H1 (cell line): ENCODE measurements around the gene APOL2.

ENCODE experiments used
- CBX5 ChIP-seq: fragments of 300-800, 300-1000 bp; sonication (generic); IDR thresholded peaks from 2 replicates; pipeline ENCODE4 v1.7.1; 2016; ENCODE audit warnings: antibody characterized with exemption, low read length, low read depth
- CTCF ChIP-seq, 3 experiments: IDR thresholded peaks; 1 replicate in 2 of 3; 2 replicates in 1 of 3; pipeline versions ENCODE4 v1.5.1 to v1.6.1; 2011; ENCODE audit warnings: low read length in 3 of 3, mild to moderate bottlenecking in 3 of 3, inconsistent platforms in 2 of 3, low read depth in 1 of 3, moderate library complexity in 1 of 3; ENCODE audit not compliant: insufficient read depth in 1 of 3; ENCODE audit errors: control extremely low read depth in 1 of 3
- EP300 ChIP-seq, 2 experiments: IDR thresholded peaks; 1 replicate in 1 of 2; 2 replicates in 1 of 2; pipeline ENCODE4 v1.6.1; 2011 to 2012; ENCODE audit warnings: low read depth in 2 of 2, low read length in 2 of 2, mild to moderate bottlenecking in 2 of 2, borderline replicate concordance in 1 of 2, inconsistent platforms in 1 of 2, moderate library complexity in 1 of 2
- EZH2 ChIP-seq: fragments of 200-600 bp; sonication (generic); IDR thresholded peaks from 2 replicates; pipeline ENCODE4 v1.7.1; 2012; ENCODE audit warnings: low read depth, mild to moderate bottlenecking, moderate library complexity, low read length, inconsistent platforms; ENCODE audit not compliant: severe bottlenecking
- GABPA ChIP-seq: IDR thresholded peaks from 2 replicates; pipeline ENCODE4 v1.6.1; 2011; ENCODE audit warnings: mild to moderate bottlenecking, low read length, moderate library complexity, borderline replicate concordance; ENCODE audit not compliant: insufficient read depth
- GTF2F1 ChIP-seq: IDR thresholded peaks from 2 replicates; pipeline ENCODE4 v1.6.1; 2012; ENCODE audit warnings: low read depth, low read length, improper control_type of control experiment, borderline replicate concordance
- KDM5A ChIP-seq: fragments of 200-600 bp; IDR thresholded peaks from 2 replicates; pipeline ENCODE4 v1.7.1; 2012; ENCODE audit warnings: mild to moderate bottlenecking, low read length, inconsistent platforms, mixed read lengths
- MAFK ChIP-seq: IDR thresholded peaks from 2 replicates; pipeline ENCODE4 v1.6.1; 2012; ENCODE audit warnings: low read depth, mild to moderate bottlenecking, improper control_type of control experiment, low read length
- POLR2A ChIP-seq, 2 experiments: IDR thresholded peaks; 1 replicate in 1 of 2; 2 replicates in 1 of 2; pipeline ENCODE4 v1.6.1; 2011; ENCODE audit warnings: low read depth in 2 of 2, low read length in 2 of 2, mild to moderate bottlenecking in 2 of 2; ENCODE audit errors: control extremely low read depth in 1 of 2

DNA sequence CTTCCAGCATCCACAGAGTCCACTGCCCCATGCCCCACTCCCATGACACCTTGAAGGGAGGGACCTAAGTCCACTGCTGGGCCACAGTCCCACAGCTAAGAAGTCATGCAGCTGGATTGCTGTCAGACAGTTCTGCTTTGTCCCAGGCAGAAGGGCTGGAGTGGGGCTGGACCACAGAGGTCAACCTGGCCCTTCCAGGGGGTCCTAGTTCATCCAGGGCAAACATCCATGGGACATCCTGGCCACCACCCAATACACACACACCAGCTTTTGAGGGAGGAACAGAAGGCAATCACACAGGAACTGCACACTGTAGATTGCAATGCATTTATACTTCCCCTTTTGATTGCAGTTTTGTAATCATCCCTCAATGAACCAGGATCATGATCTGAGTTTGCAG is 26.4 kb downstream of the APOL2 start:
- TF ChIP-seq GABPA = no peak
- no peak for TF ChIP-seq CTCF (IDR thresholded peaks at IDR 0.05; ENCODE audit: control extremely low read depth in 1 of 3, insufficient read depth in 1 of 3, low read depth in 1 of 3, low read length in 3 of 3)
- TF ChIP-seq GTF2F1 = no peak
- no peak for TF ChIP-seq EP300 (IDR thresholded peaks at IDR 0.05; ENCODE audit: borderline replicate concordance in 1 of 2, low read depth in 2 of 2, low read length in 2 of 2)
- no peak for TF ChIP-seq MAFK
- no peak for TF ChIP-seq EZH2
- TF ChIP-seq POLR2A (IDR thresholded peaks at IDR 0.05; ENCODE audit: control extremely low read depth in 1 of 2, low read depth in 2 of 2, low read length in 2 of 2) = no peak
- no peak for TF ChIP-seq CBX5
- no peak for TF ChIP-seq KDM5A
